GM21381 (cell line): Measurements from ENCODE around the gene GPR89A.
A peak's percentile ranks its signal among the peaks of the same experiment; 100 is the strongest.
"Not testable (repeated sequence)": the region's sequence is repeated elsewhere in the genome, so short reads cannot be mapped to it uniquely, and the experiment has no call there.

ENCODE experiments used
- ATAC-seq: cut with Tn5 transposase; IDR thresholded peaks from one replicate; pipeline ENCODE4 v1.9.1; 2021; ENCODE audit warnings: mild to moderate bottlenecking, moderate library complexity; ENCODE audit not compliant: unreplicated experiment

Gene GPR89A

DNA sequence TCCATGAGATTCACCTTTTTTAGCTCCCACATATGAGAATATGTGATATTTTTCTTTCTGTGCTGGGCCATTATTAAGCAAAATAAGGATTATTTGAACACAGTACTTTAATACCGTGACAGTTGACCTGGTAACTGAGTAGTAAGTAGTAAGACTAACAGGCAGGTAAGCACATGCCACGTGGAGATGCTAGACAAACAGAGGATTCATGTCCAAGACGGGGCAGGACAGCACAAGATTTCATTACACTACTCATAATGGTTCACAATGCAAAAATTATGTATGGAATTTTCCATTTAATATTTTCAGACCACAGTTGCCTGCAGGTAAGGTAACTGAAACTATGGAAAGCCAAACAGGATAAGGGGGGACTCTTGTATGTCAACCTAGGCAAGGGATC is 77.1 kb downstream of the GPR89A start:
- not testable (repeated sequence) for ATAC-seq

GRCh38 chr1:145686078-145686477 is 78.3 kb downstream of the GPR89A start:
- ATAC-seq: not testable (repeated sequence)

DNA sequence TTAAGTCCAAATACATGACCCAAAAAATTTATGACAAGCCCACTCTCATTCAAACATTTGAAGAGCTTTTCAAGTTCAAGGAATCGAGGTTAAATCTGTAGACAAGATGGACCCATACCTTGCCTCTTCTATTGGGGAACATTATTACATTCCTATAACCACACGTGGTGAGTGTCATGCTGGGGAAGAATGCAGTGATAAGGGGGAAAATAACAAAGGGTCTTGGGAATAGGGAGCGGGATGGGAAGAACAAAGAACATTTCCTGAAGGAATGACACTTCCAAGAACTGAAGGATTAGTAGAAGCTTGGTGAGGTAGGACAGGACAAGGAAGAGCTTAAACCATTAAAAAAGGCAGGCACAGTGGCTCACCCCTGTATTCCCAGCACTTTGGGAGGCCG is 80.5 kb downstream of the GPR89A start:
- ATAC-seq: no peak

DNA sequence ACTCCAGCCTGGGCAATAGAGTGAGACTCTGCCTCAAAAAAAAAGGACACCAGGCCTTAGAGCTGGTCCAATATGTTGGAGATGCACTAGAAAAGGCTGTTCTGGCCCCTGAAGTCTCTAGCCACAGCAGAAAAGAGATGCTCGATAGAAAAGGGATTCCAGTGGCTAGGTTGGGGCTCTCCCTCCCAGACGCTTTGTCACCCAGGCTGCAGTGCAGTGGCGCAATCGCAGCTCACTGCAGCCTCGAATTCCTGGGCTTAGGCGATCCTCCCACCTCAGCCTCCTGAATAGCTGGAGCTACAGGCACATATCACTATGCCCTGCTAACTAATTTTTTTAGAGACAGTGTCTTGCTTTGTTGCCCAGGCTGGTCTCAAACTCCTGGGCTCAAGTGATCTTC is 81.1 kb downstream of the GPR89A start:
- no peak for ATAC-seq

- ATAC-seq: no peak
Measured at GRCh38 chr1:145689922-145690321, 82.1 kb downstream of the GPR89A start.

- ATAC-seq: peak; percentile 78
Measured at GRCh38 chr1:145690587-145691558, 83.1 kb downstream of the GPR89A start.

GRCh38 chr1:145692785-145693443 is 85.1 kb downstream of the GPR89A start:
- ATAC-seq: no peak

DNA sequence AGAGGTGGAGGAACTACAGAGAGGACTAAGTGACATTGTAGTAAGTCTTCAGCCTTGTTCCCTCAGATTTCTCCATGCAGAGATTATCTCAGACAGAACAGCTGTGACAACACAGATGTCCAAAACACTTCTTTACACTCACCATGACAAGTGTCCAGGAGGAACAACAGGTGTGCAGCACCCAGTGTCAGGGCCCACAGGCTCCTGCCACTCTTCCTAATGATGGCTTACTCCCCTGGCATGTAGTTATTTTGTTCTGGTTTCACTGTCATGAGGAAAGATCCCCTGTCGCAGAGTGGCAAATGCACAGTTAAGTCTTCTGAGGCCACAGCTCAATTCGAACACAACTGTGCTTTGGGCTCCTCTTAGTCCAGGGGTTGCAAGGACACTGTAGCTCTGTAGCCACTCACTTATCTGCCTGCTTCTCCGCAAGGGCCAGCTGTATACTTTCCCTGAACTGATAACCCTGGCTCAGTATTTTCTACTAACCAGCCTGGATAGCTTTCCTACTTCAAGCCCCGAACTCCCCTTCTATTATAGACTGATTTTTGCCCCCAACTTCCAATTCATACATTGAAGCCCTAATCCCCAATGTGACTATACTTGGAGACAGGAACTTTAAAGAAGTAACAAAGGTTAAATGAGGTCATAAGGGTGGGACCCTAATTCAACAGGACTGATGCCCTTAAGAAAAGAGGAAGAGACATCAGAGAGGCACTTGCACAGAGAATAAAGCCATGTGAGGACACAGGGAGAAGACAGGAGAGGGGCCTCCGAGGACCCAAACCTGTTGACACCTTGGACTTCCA is 88.2 kb downstream of the GPR89A start:
- no peak for ATAC-seq

DNA sequence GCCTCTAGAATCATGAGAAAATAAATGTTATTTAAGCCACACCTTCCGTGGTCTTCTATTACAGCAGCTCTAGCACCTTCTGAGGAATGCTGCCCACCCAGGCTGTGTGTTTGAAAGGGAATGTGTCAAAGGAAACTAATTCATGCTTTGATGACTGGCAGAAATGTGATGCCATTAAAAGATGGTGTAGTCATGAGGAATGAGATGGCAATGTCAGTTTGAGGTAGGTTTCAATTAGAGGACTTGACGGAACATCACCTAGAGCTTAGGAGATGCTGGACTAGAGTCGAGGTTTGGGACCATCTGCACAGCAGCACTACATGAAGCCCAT is 88.8 kb downstream of the GPR89A start:
- ATAC-seq: no peak

DNA sequence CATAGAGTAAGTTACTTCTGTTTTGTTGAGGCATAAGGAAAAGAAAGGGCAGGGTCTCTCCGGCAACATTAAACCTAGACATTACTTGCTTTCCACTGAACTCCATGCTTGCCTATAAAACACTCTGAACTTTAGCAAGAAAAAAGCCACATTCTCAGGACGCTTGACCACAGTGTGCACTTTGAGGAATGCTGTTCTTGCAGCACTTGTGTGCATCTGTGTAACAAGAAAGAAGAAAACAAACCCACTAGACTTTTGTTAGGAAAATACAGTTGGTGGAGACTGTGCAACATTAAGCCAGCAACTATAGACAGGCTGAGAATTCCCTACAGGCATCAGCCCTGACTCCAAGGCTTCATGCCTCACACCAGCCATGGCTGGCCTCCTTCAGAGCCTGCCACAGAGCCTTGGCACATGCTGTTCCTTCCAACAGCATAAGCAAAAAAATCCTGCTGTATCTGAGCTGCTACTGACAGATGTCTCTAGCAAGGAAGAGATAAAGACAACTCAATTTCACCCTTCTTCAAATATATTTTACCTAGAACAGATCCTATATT is 93.6 kb downstream of the GPR89A start:
- no peak for ATAC-seq

GRCh38 chr1:145702052-145702451 is 94.3 kb downstream of the GPR89A start:
- ATAC-seq: no peak

- ATAC-seq: no peak
Measured at GRCh38 chr1:145702826-145703225, 95.0 kb downstream of the GPR89A start.

- no peak for ATAC-seq
Measured at GRCh38 chr1:145705622-145706021, 97.8 kb downstream of the GPR89A start.

- no peak for ATAC-seq
Measured at GRCh38 chr1:145706086-145706664, 98.4 kb downstream of the GPR89A start.

- ATAC-seq: no peak
Measured at GRCh38 chr1:145707183-145707867, 99.5 kb downstream of the GPR89A start, which contains the start of gene PDZK1. Gene PDZK1, minus strand, starts transcription at chr1:145707368. Its CDS starts 19,347 bp downstream, at chr1:145688021.

DNA sequence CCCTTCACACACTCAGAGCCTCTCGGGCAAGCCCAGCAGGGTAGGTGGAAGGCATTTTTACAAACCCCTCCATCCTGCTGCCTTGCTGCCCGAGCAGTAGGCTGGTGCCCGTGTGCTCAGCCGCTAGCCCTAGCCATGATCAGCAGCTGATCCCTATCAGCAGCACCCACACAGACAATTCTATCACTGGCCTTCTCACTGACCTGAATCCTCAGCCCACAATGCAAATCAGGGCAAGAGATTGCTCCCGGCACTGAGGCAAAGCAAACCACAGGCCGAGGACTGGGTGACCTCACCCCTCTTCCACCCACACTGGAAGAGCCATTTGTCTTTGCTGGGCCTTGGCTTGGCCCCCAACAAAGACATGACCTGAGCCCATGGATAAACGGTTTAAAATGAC is 100.3 kb downstream of the GPR89A start:
- no peak for ATAC-seq

- ATAC-seq: no peak
Measured at GRCh38 chr1:145710291-145711027, 102.7 kb downstream of the GPR89A start.

GRCh38 chr1:145711213-145711651 is 103.4 kb downstream of the GPR89A start:
- no peak for ATAC-seq

GRCh38 chr1:145714524-145715111 is 106.8 kb downstream of the GPR89A start:
- ATAC-seq: no peak
